SW480 (cell line): Measurements from ENCODE around the gene EXTL1.
"Not testable (repeated sequence)": the region's sequence is repeated elsewhere in the genome, so short reads cannot be mapped to it uniquely, and the experiment has no call there.

Experiments
- DNase-seq: peaks from one replicate; pipeline ENCODE4 v3.0.0-alpha.2; 2016; ENCODE audit warnings: low spot score

Gene EXTL1

GRCh38 chr1:26021647-26022403, at the start of gene EXTL1:
Gene EXTL1, plus strand, starts transcription at chr1:26021775. Its CDS starts 872 bp downstream, at chr1:26022647.
- no peak for DNase-seq

- no peak for DNase-seq
Measured at GRCh38 chr1:25971811-25972180, 49.8 kb upstream of the EXTL1 start.

GRCh38 chr1:25973610-25974321, 47.8 kb upstream of the EXTL1 start:
- DNase-seq: no peak

- DNase-seq: no peak
Measured at GRCh38 chr1:25977801-25978200, 43.8 kb upstream of the EXTL1 start.

- no peak for DNase-seq
Measured at GRCh38 chr1:25978403-25978802, 43.2 kb upstream of the EXTL1 start.

GRCh38 chr1:25979210-25979609, 42.4 kb upstream of the EXTL1 start:
- DNase-seq: no peak

- no peak for DNase-seq
Measured at GRCh38 chr1:25985171-25985570, 36.4 kb upstream of the EXTL1 start.

- no peak for DNase-seq
Measured at GRCh38 chr1:25985670-25986069, 35.9 kb upstream of the EXTL1 start.

- not testable (repeated sequence) for DNase-seq
Measured at GRCh38 chr1:25986773-25987172, 34.8 kb upstream of the EXTL1 start.

GRCh38 chr1:25987951-25988350, 33.6 kb upstream of the EXTL1 start:
- no peak for DNase-seq

- no peak for DNase-seq
Measured at GRCh38 chr1:25989440-25990234, 31.9 kb upstream of the EXTL1 start.

GRCh38 chr1:25990251-25990650, 31.3 kb upstream of the EXTL1 start:
- no peak for DNase-seq

GRCh38 chr1:25990702-25991395, 30.7 kb upstream of the EXTL1 start:
- no peak for DNase-seq

- peak; percentile 65 for DNase-seq
Measured at GRCh38 chr1:25991937-25992688, 29.5 kb upstream of the EXTL1 start.

- DNase-seq: no peak
Measured at GRCh38 chr1:25992689-25993171, 28.8 kb upstream of the EXTL1 start.

- no peak for DNase-seq
Measured at GRCh38 chr1:25993197-25993951, 28.2 kb upstream of the EXTL1 start.

- DNase-seq: no peak
Measured at GRCh38 chr1:25994402-25995150, 27.0 kb upstream of the EXTL1 start.

- DNase-seq: no peak
Measured at GRCh38 chr1:25996966-25997827, 24.4 kb upstream of the EXTL1 start.
